22Rv1 (cell line): Measurements from ENCODE around the gene MXRA7.

Experiments used
- CTCF ChIP-seq: fragments of 450-650 bp; IDR thresholded peaks from 2 replicates; pipeline ENCODE4 v1.5.1; 2017; ENCODE audit warnings: mild to moderate bottlenecking
- ZFX ChIP-seq: fragments of 450-650 bp; IDR thresholded peaks from 2 replicates; pipeline ENCODE4 v1.6.1; 2017; ENCODE audit warnings: antibody characterized with exemption, borderline replicate concordance

GRCh38 chr17:76685846-76686245 is 24.9 kb downstream of the MXRA7 start:
- no peak for TF ChIP-seq CTCF
- no peak for TF ChIP-seq ZFX
